Neural cell (in vitro differentiated cells): ENCODE results near the gene PLA2G3. TPM values are rescaled to one million over a fixed set of nuclear protein-coding genes. Genes with fewer than 3 reads are reported as not detected.

Experiments used
- H2AFZ ChIP-seq: fragments of 200-600, 300-800 bp; sonication (generic), shearing (Covaris generic); 2 replicates; pipeline ENCODE4 v1.6.0; 2014; ENCODE audit warnings: low read depth, mild to moderate bottlenecking, antibody characterized with exemption, low read length, moderate library complexity
- H3F3A ChIP-seq: fragments of 200-600 bp; shearing (Covaris generic); 2 replicates; pipeline ENCODE4 v1.6.1; 2016; ENCODE audit warnings: mild to moderate bottlenecking, moderate library complexity, mixed read lengths, antibody characterized with exemption, low read length; ENCODE audit not compliant: insufficient read depth, poor library complexity, severe bottlenecking
- H3K27ac ChIP-seq: fragments of 200-600, 300-800 bp; sonication (generic), shearing (Covaris generic); 2 replicates; pipeline ENCODE4 v1.5.1; 2014; ENCODE audit warnings: mild to moderate bottlenecking, low read length, moderate library complexity
- H3K27me3 ChIP-seq: fragments of 300-800, 200-600 bp; sonication (generic), shearing (Covaris generic); 2 replicates; pipeline ENCODE4 v1.6.0; 2014; ENCODE audit warnings: mild to moderate bottlenecking, low read depth, low read length, moderate library complexity; ENCODE audit not compliant: insufficient read depth
- H3K36me3 ChIP-seq: fragments of 300-800, 200-600 bp; sonication (generic), shearing (Covaris generic); 2 replicates; pipeline ENCODE4 v1.5.1; 2014; ENCODE audit warnings: mild to moderate bottlenecking, antibody characterized with exemption, low read length, moderate library complexity; ENCODE audit not compliant: insufficient read depth
- H3K4me2 ChIP-seq: fragments of 300-800, 200-600 bp; sonication (generic), shearing (Covaris generic); 2 replicates; pipeline ENCODE4 v1.6.0; 2014; ENCODE audit warnings: mild to moderate bottlenecking, low read length
- H3K4me3 ChIP-seq: fragments of 300-800, 200-600 bp; sonication (generic), shearing (Covaris generic); 2 replicates; pipeline ENCODE4 v1.5.1; 2014; ENCODE audit warnings: mild to moderate bottlenecking, low read length, moderate library complexity
- H3K79me2 ChIP-seq: fragments of 200-600 bp; shearing (Covaris generic); replicated peaks from 2 replicates; pipeline ENCODE4 v1.6.0; 2014; ENCODE audit warnings: mild to moderate bottlenecking, low read length, moderate library complexity; ENCODE audit not compliant: insufficient read depth
- H3K9ac ChIP-seq: fragments of 300-800, 200-600 bp; sonication (generic), shearing (Covaris generic); 2 replicates; pipeline ENCODE4 v1.6.1; 2016; ENCODE audit warnings: mild to moderate bottlenecking, low read length, mixed read lengths
- H3K9me2 ChIP-seq: fragments of 200-600 bp; shearing (Covaris generic); 2 replicates; pipeline ENCODE4 v1.6.1; 2016; ENCODE audit warnings: mild to moderate bottlenecking, low read length, mixed read lengths; ENCODE audit not compliant: insufficient read depth
- H3K9me3 ChIP-seq: fragments of 200-600, 300-800 bp; sonication (generic), shearing (Covaris generic); 2 replicates; pipeline ENCODE4 v1.6.1; 2016; ENCODE audit warnings: mild to moderate bottlenecking, mixed run types, low read length, moderate library complexity, mixed read lengths
- H4K20me1 ChIP-seq: fragments of 200-600 bp; shearing (Covaris generic); 2 replicates; pipeline ENCODE4 v1.6.1; 2016; ENCODE audit warnings: mild to moderate bottlenecking, mixed run types; ENCODE audit not compliant: insufficient read depth
- CTCF ChIP-seq: fragments of 450-650 bp; IDR thresholded peaks from 2 replicates; pipeline ENCODE4 v1.5.1; 2014; ENCODE audit warnings: antibody characterized with exemption, mild to moderate bottlenecking, moderate library complexity; ENCODE audit not compliant: poor library complexity, severe bottlenecking
- EP300 ChIP-seq: fragments of 450-650 bp; conservative IDR thresholded peaks from 2 replicates; pipeline ENCODE4 v1.6.1; 2014; ENCODE audit warnings: antibody characterized with exemption, mild to moderate bottlenecking, moderate library complexity; ENCODE audit not compliant: poor library complexity, severe bottlenecking
- EZH2 ChIP-seq: fragments of 200-600, 300-800 bp; shearing (Covaris generic), sonication (generic); IDR thresholded peaks from 2 replicates; pipeline ENCODE4 v1.6.1; 2014; ENCODE audit warnings: antibody characterized with exemption, low read length, borderline replicate concordance, mild to moderate bottlenecking; ENCODE audit not compliant: insufficient read depth, poor library complexity, severe bottlenecking
- MXI1 ChIP-seq: fragments of 450-650 bp; conservative IDR thresholded peaks from 2 replicates; pipeline ENCODE4 v1.6.1; 2014; ENCODE audit warnings: antibody characterized with exemption, mild to moderate bottlenecking; ENCODE audit not compliant: poor library complexity, severe bottlenecking
- POLR2AphosphoS5 ChIP-seq: IDR thresholded peaks from 2 replicates; pipeline ENCODE4 v1.6.1; 2012
- RAD21 ChIP-seq: fragments of 450-650 bp; conservative IDR thresholded peaks from 2 replicates; pipeline ENCODE4 v1.6.1; 2014; ENCODE audit warnings: antibody characterized with exemption, mild to moderate bottlenecking, moderate library complexity
- REST ChIP-seq: IDR thresholded peaks from 2 replicates; pipeline ENCODE4 v1.6.1; 2012; ENCODE audit warnings: borderline replicate concordance
- SMC3 ChIP-seq: fragments of 450-650 bp; conservative IDR thresholded peaks from 2 replicates; pipeline ENCODE4 v1.6.1; 2014; ENCODE audit warnings: antibody characterized with exemption, mild to moderate bottlenecking, moderate library complexity; ENCODE audit not compliant: poor library complexity
- TAF1 ChIP-seq: IDR thresholded peaks from 2 replicates; pipeline ENCODE4 v1.6.1; 2012; ENCODE audit warnings: low read depth
- polyA plus RNA-seq: library from polyadenylated mRNA; depleted of rRNA; stranded (reverse); fragments of >200 nt; gene quantifications from 2 replicates; pipeline ENCODE4 v1.2.3, GENCODE V29; 2014

PLA2G3 gene
- polyA plus RNA-seq, 1 donor from 2014 or later: not detected

GRCh38 chr22:31135706-31136105, 4.6 kb downstream of the PLA2G3 start:
- Histone ChIP-seq H3K9me3 (no peaks in the 10 kb centered on the region), H4K20me1 (no peaks in the 10 kb centered on the region), H3K27ac (no peak overlapping the region), H2AFZ (no peak overlapping the region), H3F3A (no peaks in the 10 kb centered on the region), H3K4me2 (no peak overlapping the region), H3K4me3 (no peak overlapping the region), H3K36me3 (no peaks in the 10 kb centered on the region), H3K9me2 (no peaks in the 10 kb centered on the region), H3K27me3 (no peaks in the 10 kb centered on the region), H3K79me2 (no peaks in the 10 kb centered on the region), H3K9ac (no peak overlapping the region)
- no peak for TF ChIP-seq EP300
- TF ChIP-seq MXI1: no peak
- TF ChIP-seq REST: no peak
- TF ChIP-seq CTCF: no peak
- no peak for TF ChIP-seq SMC3
- no peak for TF ChIP-seq RAD21
- no peak for TF ChIP-seq TAF1
- TF ChIP-seq POLR2AphosphoS5: no peak
- TF ChIP-seq EZH2: no peak

- Histone ChIP-seq H3K4me3 (no peak overlapping the region), H3F3A (no peaks in the 10 kb centered on the region), H3K9me3 (no peaks in the 10 kb centered on the region), H3K27ac (no peak overlapping the region), H3K79me2 (no peaks in the 10 kb centered on the region), H2AFZ (no peak overlapping the region), H4K20me1 (no peaks in the 10 kb centered on the region), H3K27me3 (no peaks in the 10 kb centered on the region), H3K4me2 (no peak overlapping the region), H3K36me3 (no peaks in the 10 kb centered on the region), H3K9ac (no peak overlapping the region), H3K9me2 (no peaks in the 10 kb centered on the region)
- TF ChIP-seq MXI1 (no peak), EP300 (no peak), EZH2 (no peak), CTCF (no peak), REST (no peak), POLR2AphosphoS5 (no peak), TAF1 (no peak), RAD21 (no peak), SMC3 (no peak)
Observed at GRCh38 chr22:31134688-31135087, 5.6 kb downstream of the PLA2G3 start.
